ENCODE results near the gene CLIC4. TPM values are rescaled to one million over a fixed set of nuclear protein-coding genes. Genes with fewer than 3 reads are reported as not detected.

The CLIC4 gene
- total and polyA plus RNA-seq, 2 donors (not counting 1 experiment from before 2014, with no cell fraction given) = 28.5 to 123 TPM

- H3K4me3 Mint-ChIP-seq = no peak overlapping the region
Observed at GRCh38 chr1:24805534-24806301, 60.5 kb downstream of the CLIC4 start.

More at GRCh38 chr1:24805534-24806301, 60.5 kb downstream of the CLIC4 start:
- TF ChIP-seq CTCF (IDR thresholded peaks at IDR 0.05) (no peak), EZH2 (IDR thresholded peaks at IDR 0.05; ENCODE audit: borderline replicate concordance, insufficient read depth, low read depth, low read length, poor library complexity, severe bottlenecking) (no peak)
- DNase-seq (no peak), ATAC-seq (ENCODE audit: low read depth) (no peak)
- intact Hi-C loops (cut with micrococcal nuclease) = no loop called here
- Histone ChIP-seq H3K36me3 (replicated peaks in 1 of 2; ENCODE audit: control extremely low read depth in 1 of 2, control insufficient read depth in 1 of 2, extremely low read depth in 1 of 2, insufficient read depth in 2 of 2, low read length in 1 of 2) (peaks cover 5 to 7% of the 10 kb centered on the region in 2 experiments), H3K4me2 (replicated peaks; ENCODE audit: low read depth, low read length, poor library complexity, severe bottlenecking) (no peak overlapping the region), H3K4me1 (ENCODE audit: control insufficient read depth in 2 of 2, insufficient read depth in 2 of 2, low read length in 2 of 2) (peaks cover 15 to 27% of the 10 kb centered on the region in 2 donors), H2AFZ (ENCODE audit: insufficient read depth, low read depth, low read length, poor library complexity, severe bottlenecking) (no peak overlapping the region), H3K9ac (ENCODE audit: low read length) (no peak overlapping the region), H3K27ac (ENCODE audit: low read length in 2 of 2) (peak overlapping the region in 1 of 2 donors; percentile 24), H3K4me3 (ENCODE audit: control extremely low read depth in 1 of 5, extremely low read depth in 1 of 5, insufficient read depth in 1 of 5, low read depth in 2 of 5, low read length in 4 of 5) (no peak overlapping the region), H3K27me3 (replicated peaks in 1 of 4; ENCODE audit: control extremely low read depth in 1 of 4, control insufficient read depth in 3 of 4, insufficient read depth in 4 of 4, low read length in 3 of 4) (no peaks in the 10 kb centered on the region), H3K79me2 (ENCODE audit: control insufficient read depth, insufficient read depth, low read length) (peaks cover 86% of the 10 kb centered on the region), H4K20me1 (ENCODE audit: control insufficient read depth, insufficient read depth, low read length, poor library complexity, severe bottlenecking) (peaks cover 69% of the 10 kb centered on the region), H3K9me3 (ENCODE audit: control extremely low read depth in 1 of 3, control insufficient read depth in 2 of 3, insufficient read depth in 1 of 3, low read length in 2 of 3) (peaks cover 1 to 4% (median 3%) of the 10 kb centered on the region in 3 donors)
- Mint-ChIP-seq H3K4me1 (peaks cover 43% of the 10 kb centered on the region), H3K27me3 (no peaks in the 10 kb centered on the region), H3K27ac (no peak overlapping the region), H3K9me3 (ENCODE audit: insufficient read depth) (no peaks in the 10 kb centered on the region)
- ChIA-PET CTCF (interaction anchor here (1.2 to 4.9 kb wide), 2 partner anchors 25 to 116 kb away, joined by 7 to 28 read pairs; no protein-coding TSS in a partner anchor), POLR2A (interaction anchor here (0.5 kb wide), 1 partner anchor 13 kb away, joined by 3 read pairs; no protein-coding TSS in a partner anchor)
- WGBS (ENCODE audit: insufficient coverage) = 92% methylated on average over 2 of the region's 5 CpGs

Measured in B cell (primary cell).